MM.1S (cell line): ENCODE measurements around the gene ARSA.

Experiments
- EZH2 ChIP-seq: fragments of 300-600 bp; sonication (generic); optimal IDR thresholded peaks from 2 replicates; pipeline ENCODE3; 2017; ENCODE audit warnings: low read depth, mild to moderate bottlenecking, antibody characterized with exemption, low read length, mixed read lengths
- EZH2phosphoT487 ChIP-seq: fragments of 300-600 bp; sonication (generic); IDR thresholded peaks from 2 replicates; pipeline ENCODE4 v1.6.1; 2018; ENCODE audit warnings: antibody characterized with exemption, low read length
- TF ChIP-seq, protein P1 (sequence below): fragments of 300-600 bp; sonication (generic); IDR thresholded peaks from 2 replicates; pipeline ENCODE4 v1.5.1; 2016; ENCODE audit warnings: antibody characterized with exemption, low read length, mixed read lengths

DNA sequence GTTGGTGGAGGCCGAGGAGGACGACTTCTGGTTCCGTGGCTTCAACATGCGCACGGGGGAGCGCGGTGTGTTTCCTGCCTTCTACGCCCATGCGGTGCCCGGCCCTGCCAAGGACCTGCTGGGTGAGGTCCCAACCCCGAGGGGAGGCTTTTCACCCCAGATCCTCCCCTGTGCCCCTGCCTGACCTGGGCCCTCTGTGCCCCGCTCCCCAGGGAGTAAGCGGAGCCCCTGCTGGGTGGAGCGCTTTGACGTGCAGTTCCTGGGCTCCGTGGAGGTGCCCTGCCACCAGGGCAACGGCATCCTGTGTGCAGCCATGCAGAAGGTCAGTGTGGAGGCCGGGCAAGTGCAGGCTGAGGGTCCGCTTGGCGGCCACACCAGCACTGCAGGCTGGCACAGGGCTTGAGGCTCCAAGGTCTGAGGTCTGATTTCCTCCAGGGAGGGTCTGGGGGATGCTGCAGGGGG lies 22.3 kb downstream of the ARSA start:
- TF ChIP-seq, protein P1, sequence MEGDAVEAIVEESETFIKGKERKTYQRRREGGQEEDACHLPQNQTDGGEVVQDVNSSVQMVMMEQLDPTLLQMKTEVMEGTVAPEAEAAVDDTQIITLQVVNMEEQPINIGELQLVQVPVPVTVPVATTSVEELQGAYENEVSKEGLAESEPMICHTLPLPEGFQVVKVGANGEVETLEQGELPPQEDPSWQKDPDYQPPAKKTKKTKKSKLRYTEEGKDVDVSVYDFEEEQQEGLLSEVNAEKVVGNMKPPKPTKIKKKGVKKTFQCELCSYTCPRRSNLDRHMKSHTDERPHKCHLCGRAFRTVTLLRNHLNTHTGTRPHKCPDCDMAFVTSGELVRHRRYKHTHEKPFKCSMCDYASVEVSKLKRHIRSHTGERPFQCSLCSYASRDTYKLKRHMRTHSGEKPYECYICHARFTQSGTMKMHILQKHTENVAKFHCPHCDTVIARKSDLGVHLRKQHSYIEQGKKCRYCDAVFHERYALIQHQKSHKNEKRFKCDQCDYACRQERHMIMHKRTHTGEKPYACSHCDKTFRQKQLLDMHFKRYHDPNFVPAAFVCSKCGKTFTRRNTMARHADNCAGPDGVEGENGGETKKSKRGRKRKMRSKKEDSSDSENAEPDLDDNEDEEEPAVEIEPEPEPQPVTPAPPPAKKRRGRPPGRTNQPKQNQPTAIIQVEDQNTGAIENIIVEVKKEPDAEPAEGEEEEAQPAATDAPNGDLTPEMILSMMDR, result no peak
- TF ChIP-seq EZH2 (no peak), EZH2phosphoT487 (no peak)
